Measurements from ENCODE around the gene PSMC3.

Gene PSMC3

GRCh38 chr11:47411884-47412746 is 14.1 kb downstream of the PSMC3 start:
- DNase-seq, result peak in 5 of 6 experiments; percentile 9 to 30 (median 11)

DNA sequence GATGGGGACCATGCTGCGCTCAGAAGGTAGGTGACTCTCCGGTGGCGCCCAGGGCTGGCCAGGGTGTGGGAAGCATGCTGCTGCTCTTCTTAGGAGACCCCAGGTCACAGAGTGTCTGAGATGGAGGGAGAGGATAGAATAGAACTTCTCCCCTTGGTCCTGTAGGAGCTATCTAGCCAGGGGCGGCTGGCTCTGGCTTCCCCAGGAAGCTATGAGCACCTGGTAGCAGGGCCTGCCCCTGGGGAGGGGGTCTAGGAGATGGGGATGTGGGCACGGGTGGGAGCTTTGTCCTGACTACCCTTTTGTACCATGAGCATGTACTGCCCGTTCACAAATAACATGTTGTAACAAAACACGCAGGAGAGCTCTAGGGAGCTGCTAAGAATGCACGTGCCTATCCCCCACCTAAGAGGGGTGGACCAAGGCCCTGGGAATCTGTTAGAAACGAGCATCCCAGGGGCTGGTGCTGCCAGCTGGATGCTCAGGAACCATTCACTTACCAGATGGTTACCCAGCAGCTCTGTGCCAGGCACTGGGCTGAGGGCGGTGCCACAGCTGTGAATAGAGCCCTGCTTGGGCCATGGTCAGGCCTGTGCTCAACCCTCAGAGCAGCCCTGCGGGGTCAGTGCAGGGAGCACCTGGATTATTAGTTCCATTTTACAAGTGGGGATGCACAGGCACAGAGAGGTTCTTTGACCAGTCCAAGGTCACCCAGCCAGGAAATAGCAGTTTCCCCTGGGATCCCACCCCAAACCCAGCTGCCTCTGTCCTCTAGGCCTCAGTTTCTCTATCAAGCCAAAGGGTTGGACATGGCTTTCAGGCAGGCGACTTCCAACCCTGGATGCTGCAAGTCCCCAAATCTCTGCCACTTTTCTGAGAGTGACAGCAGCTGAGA is 15.6 kb downstream of the PSMC3 start:
- DNase-seq, result no peak

- DNase-seq, result no peak
Observed at GRCh38 chr11:47409440-47410369, 16.5 kb downstream of the PSMC3 start.

GRCh38 chr11:47408598-47409439 is 17.4 kb downstream of the PSMC3 start:
- peak in 3 of 6 experiments; percentile 27 to 46 (median 35) for DNase-seq

GRCh38 chr11:47407746-47408590 is 18.3 kb downstream of the PSMC3 start, which contains the start of gene SLC39A13:
Gene SLC39A13 (plus strand): TSS chr11:47408590. CDS start chr11:47410095, 1,505 bp downstream.
- peak; percentile 74 to 90 (median 83) for DNase-seq

- peak in 1 of 6 experiments; percentile 36 for DNase-seq
Observed at GRCh38 chr11:47406896-47407745, 19.1 kb downstream of the PSMC3 start.

DNA sequence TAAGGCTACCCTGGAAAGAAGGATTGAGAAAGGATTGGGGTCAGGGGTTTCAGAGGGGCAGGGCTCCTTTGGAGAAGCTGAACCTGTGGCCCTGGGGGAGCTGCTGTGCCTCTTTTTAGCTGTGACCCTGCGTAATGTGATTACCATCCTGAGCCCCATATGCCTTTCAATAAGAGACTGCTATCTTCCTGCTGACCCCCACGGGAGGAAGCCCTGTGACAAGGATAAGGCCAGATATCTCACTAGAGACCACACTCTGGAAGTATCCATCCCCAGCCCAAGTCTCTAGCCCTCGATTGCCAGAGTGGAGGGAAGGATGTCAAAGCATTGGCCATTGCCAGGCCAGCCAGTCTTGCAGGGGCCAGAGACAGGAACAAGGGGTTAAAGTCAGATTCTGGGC is 22.7 kb downstream of the PSMC3 start:
- DNase-seq, result no peak

DNA sequence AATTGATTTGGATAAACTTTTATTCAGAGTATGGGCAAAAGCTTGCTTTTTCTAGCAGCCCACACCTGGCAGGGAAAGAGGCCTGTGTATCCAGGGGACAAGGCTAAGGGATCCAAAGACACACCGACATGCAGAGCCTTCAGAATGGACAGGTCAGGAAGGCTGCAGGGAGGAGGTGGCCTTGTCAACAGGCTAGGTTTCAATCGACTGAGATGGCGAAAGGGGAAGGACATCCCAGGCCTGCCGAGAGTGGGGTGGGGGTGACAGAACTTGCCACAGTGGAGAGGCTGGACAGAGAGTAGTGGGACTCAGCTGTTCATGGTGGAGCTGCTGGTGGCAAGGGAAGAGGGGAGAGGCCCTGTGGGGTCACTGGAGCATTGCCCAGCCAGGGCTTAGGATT is 23.1 kb downstream of the PSMC3 start:
- DNase-seq, result no peak

- DNase-seq, result no peak
Observed at GRCh38 chr11:47400768-47401279, 25.4 kb downstream of the PSMC3 start.

GRCh38 chr11:47399860-47400767 is 26.1 kb downstream of the PSMC3 start:
- DNase-seq, result peak; percentile 19 to 66 (median 51)

- no peak for DNase-seq
Observed at GRCh38 chr11:47398551-47398950, 27.7 kb downstream of the PSMC3 start.

- DNase-seq, result no peak
Observed at GRCh38 chr11:47398011-47398410, 28.2 kb downstream of the PSMC3 start.

- no peak for DNase-seq
Observed at GRCh38 chr11:47396049-47396320, 30.3 kb downstream of the PSMC3 start.

- DNase-seq, result no peak
Observed at GRCh38 chr11:47395223-47396048, 30.8 kb downstream of the PSMC3 start.

GRCh38 chr11:47394322-47395222 is 31.7 kb downstream of the PSMC3 start:
- DNase-seq, result peak in 5 of 6 experiments; percentile 15 to 60 (median 41)

DNA sequence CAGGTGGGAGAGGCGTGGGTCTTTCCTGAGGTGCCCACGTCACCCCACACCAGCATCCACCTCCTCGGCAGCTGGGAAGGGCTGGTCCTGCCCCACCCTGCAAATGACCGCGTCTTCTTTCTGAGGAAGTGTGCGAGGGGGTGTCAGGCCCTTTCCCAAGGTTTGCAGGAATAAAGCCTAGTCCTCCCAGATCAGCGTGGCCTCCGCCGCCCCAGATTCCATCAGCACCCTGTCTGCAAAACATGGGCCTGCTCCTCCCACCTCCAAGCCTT is 32.3 kb downstream of the PSMC3 start:
- no peak for DNase-seq
